Cardiac fibroblast (primary cell): ENCODE measurements around the gene ADCY5.

Experiments used
- DNase-seq, 2 donors: peaks; one replicate each; pipeline versions ENCODE4 v3.0.0 to v3.0.0-alpha.2; 2010; ENCODE audit warnings: low read depth in 2 of 2
- H3K4me3 ChIP-seq, 2 donors: replicated peaks in 1 of 2; 1 replicate in 1 of 2; 2 replicates in 1 of 2; pipeline ENCODE4 v1.5.1; 2011; ENCODE audit warnings: low read depth in 2 of 2, low read length in 2 of 2, mild to moderate bottlenecking in 2 of 2, moderate library complexity in 1 of 2
- CTCF ChIP-seq: IDR thresholded peaks from one replicate; pipeline ENCODE4 v1.5.1; 2011; ENCODE audit warnings: low read depth, mild to moderate bottlenecking, low read length, inconsistent platforms

The ADCY5 gene

GRCh38 chr3:123292321-123293310, 156.3 kb downstream of the ADCY5 start:
- no peak for DNase-seq
- TF ChIP-seq CTCF, result no peak
- H3K4me3 ChIP-seq, result no peak overlapping the region

GRCh38 chr3:123291404-123291803, 157.5 kb downstream of the ADCY5 start:
- no peak overlapping the region for H3K4me3 ChIP-seq
- no peak for TF ChIP-seq CTCF
- no peak for DNase-seq

- DNase-seq, result no peak
Observed at GRCh38 chr3:123290962-123291361, 157.9 kb downstream of the ADCY5 start.

GRCh38 chr3:123290107-123290930, 158.6 kb downstream of the ADCY5 start:
- TF ChIP-seq CTCF, result no peak
- no peak overlapping the region for H3K4me3 ChIP-seq
- no peak for DNase-seq

More at GRCh38 chr3:123290962-123291361, 157.9 kb downstream of the ADCY5 start:
- TF ChIP-seq CTCF, result no peak
- no peak overlapping the region for H3K4me3 ChIP-seq

GRCh38 chr3:123289391-123290106, 159.3 kb downstream of the ADCY5 start:
- H3K4me3 ChIP-seq, result no peak overlapping the region
- no peak for DNase-seq
- no peak for TF ChIP-seq CTCF

GRCh38 chr3:123287962-123288302, 161.0 kb downstream of the ADCY5 start:
- no peak for TF ChIP-seq CTCF
- no peak for DNase-seq
- H3K4me3 ChIP-seq, result no peak overlapping the region
